ENCODE results near the gene CHAMP1.
A peak's percentile ranks its signal among the peaks of the same experiment; 100 is the strongest.
"Not testable (repeated sequence)": the region's sequence is repeated elsewhere in the genome, so short reads cannot be mapped to it uniquely, and the experiment has no call there.

The CHAMP1 gene

GRCh38 chr13:114328595-114328994 lies 14.3 kb downstream of the CHAMP1 start:
- no peak overlapping the region for H3K4me3 ChIP-seq (ENCODE audit: control insufficient read depth, low read depth, low read length)
- TF ChIP-seq CTCF (conservative IDR thresholded peaks at IDR 0.05; ENCODE audit: control insufficient read depth, insufficient read depth, low read depth, low read length), result no peak
- DNase-seq (ENCODE audit: low read depth), result no peak

GRCh38 chr13:114330086-114330485 lies 15.8 kb downstream of the CHAMP1 start:
- no peak for DNase-seq (ENCODE audit: low read depth)
- TF ChIP-seq CTCF (conservative IDR thresholded peaks at IDR 0.05; ENCODE audit: control insufficient read depth, insufficient read depth, low read depth, low read length), result no peak

GRCh38 chr13:114333881-114334280 lies 19.6 kb downstream of the CHAMP1 start:
- not testable (repeated sequence) for DNase-seq (ENCODE audit: low read depth); H3K4me3 ChIP-seq (ENCODE audit: control insufficient read depth, low read depth, low read length)

More at GRCh38 chr13:114330086-114330485, 15.8 kb downstream of the CHAMP1 start:
- no peak overlapping the region for H3K4me3 ChIP-seq (ENCODE audit: control insufficient read depth, low read depth, low read length)

- no peak overlapping the region for H3K4me3 ChIP-seq (ENCODE audit: control insufficient read depth, low read depth, low read length)
- TF ChIP-seq CTCF (conservative IDR thresholded peaks at IDR 0.05; ENCODE audit: control insufficient read depth, insufficient read depth, low read depth, low read length), result no peak
- DNase-seq (ENCODE audit: low read depth), result no peak
Measured at GRCh38 chr13:114334305-114335053, 20.2 kb downstream of the CHAMP1 start.

GRCh38 chr13:114336457-114336856 lies 22.2 kb downstream of the CHAMP1 start:
- DNase-seq (ENCODE audit: low read depth), result not testable (repeated sequence)

GRCh38 chr13:114338959-114339358 lies 24.7 kb downstream of the CHAMP1 start:
- H3K4me3 ChIP-seq (ENCODE audit: control insufficient read depth, low read depth, low read length), result no peak overlapping the region
- DNase-seq (ENCODE audit: low read depth), result no peak
- no peak for TF ChIP-seq CTCF (conservative IDR thresholded peaks at IDR 0.05; ENCODE audit: control insufficient read depth, insufficient read depth, low read depth, low read length)

More at GRCh38 chr13:114336457-114336856, 22.2 kb downstream of the CHAMP1 start:
- not testable (repeated sequence) for H3K4me3 ChIP-seq (ENCODE audit: control insufficient read depth, low read depth, low read length)

- TF ChIP-seq CTCF (conservative IDR thresholded peaks at IDR 0.05; ENCODE audit: control insufficient read depth, insufficient read depth, low read depth, low read length), result peak; percentile 71
- no peak overlapping the region for H3K4me3 ChIP-seq (ENCODE audit: control insufficient read depth, low read depth, low read length)
- peak; percentile 56 for DNase-seq (ENCODE audit: low read depth)
Measured at GRCh38 chr13:114339857-114340534, 25.7 kb downstream of the CHAMP1 start.

All from fibroblast of mammary gland (primary cell).